K562 (cell line): Measurements from ENCODE around the gene C11orf65.

Experiments
- ARHGAP35 ChIP-seq: fragments of 450-650 bp; IDR thresholded peaks from 2 replicates; pipeline ENCODE4 v1.6.1; 2018; ENCODE audit not compliant: partially characterized antibody
- POLR2A ChIP-seq: fragments of 450-650 bp; conservative IDR thresholded peaks from 2 replicates; pipeline ENCODE4 v1.6.1; 2016
- SREBF2 ChIP-seq: sonication (generic); formaldehyde crosslinking; IDR thresholded peaks from 2 replicates; pipeline ENCODE4 v1.4.0; 2020; ENCODE audit warnings: mild to moderate bottlenecking, missing genetic modification reagents
- TAF1 ChIP-seq: IDR thresholded peaks from 2 replicates; pipeline ENCODE4 v1.6.1; 2011; ENCODE audit warnings: mild to moderate bottlenecking, low read length, moderate library complexity; ENCODE audit not compliant: insufficient read depth, control insufficient read depth, severe bottlenecking; ENCODE audit errors: extremely low read depth
- THAP7 ChIP-seq: fragments of 250-450 bp; sonication (Bioruptor Pico); IDR thresholded peaks from 2 replicates; pipeline ENCODE4 v1.5.0; 2021
- ZNF644 ChIP-seq: fragments of 200-800 bp; sonication (Bioruptor generic); IDR thresholded peaks from 2 replicates; pipeline ENCODE4 v1.6.1; 2016; ENCODE audit warnings: low read depth, missing genetic modification characterization, missing compliant biosample characterization
- TF ChIP-seq, protein P1 (sequence below), 3 experiments: IDR thresholded peaks in 2 of 3; conservative IDR thresholded peaks in 1 of 3; 2 replicates each; pipeline ENCODE4 v1.5.1; 2011 to 2012; ENCODE audit warnings: low read length in 3 of 3, mild to moderate bottlenecking in 3 of 3, control low read depth in 2 of 3, improper control_type of control experiment in 1 of 3, inconsistent platforms in 1 of 3, low read depth in 1 of 3, mixed read lengths in 1 of 3, moderate library complexity in 1 of 3; ENCODE audit not compliant: insufficient read depth in 2 of 3

DNA sequence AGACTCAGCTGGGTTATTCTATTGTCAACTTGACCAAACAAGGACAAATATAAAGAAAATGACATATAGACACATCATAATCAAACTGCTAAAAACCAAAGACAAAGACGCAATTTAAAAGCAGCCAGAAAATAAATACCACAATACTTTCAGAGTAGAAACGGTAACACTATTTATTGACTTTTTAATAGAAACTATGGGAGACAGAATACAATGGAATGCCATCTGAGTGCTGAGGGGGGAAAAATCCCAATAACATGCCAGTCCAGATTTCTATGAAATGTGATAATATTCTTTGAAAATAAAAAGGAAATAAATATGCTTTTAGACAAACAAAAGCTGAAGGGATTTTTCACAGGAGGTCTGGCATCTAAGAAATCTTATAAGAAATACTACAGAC, 30.7 kb downstream of the C11orf65 start:
- TF ChIP-seq, protein P1, sequence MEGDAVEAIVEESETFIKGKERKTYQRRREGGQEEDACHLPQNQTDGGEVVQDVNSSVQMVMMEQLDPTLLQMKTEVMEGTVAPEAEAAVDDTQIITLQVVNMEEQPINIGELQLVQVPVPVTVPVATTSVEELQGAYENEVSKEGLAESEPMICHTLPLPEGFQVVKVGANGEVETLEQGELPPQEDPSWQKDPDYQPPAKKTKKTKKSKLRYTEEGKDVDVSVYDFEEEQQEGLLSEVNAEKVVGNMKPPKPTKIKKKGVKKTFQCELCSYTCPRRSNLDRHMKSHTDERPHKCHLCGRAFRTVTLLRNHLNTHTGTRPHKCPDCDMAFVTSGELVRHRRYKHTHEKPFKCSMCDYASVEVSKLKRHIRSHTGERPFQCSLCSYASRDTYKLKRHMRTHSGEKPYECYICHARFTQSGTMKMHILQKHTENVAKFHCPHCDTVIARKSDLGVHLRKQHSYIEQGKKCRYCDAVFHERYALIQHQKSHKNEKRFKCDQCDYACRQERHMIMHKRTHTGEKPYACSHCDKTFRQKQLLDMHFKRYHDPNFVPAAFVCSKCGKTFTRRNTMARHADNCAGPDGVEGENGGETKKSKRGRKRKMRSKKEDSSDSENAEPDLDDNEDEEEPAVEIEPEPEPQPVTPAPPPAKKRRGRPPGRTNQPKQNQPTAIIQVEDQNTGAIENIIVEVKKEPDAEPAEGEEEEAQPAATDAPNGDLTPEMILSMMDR (IDR thresholded peaks at IDR 0.05 in 2 of 3, conservative IDR thresholded peaks at IDR 0.05 in 1 of 3; ENCODE audit: insufficient read depth in 2 of 3, low read depth in 1 of 3, low read length in 3 of 3): no peak
- no peak for TF ChIP-seq THAP7 (CRISPR knock-in tag)
- no peak for TF ChIP-seq SREBF2
- no peak for TF ChIP-seq TAF1
- TF ChIP-seq POLR2A: no peak
- no peak for TF ChIP-seq ZNF644 (tag)
- no peak for TF ChIP-seq ARHGAP35
